Measurements from ENCODE around the gene RNF130.

GRCh38 chr5:180096616-180097015, 25.1 kb upstream of the RNF130 start:
- TF ChIP-seq POLR2A (IDR thresholded peaks at IDR 0.05) (no peak), CTCF (IDR thresholded peaks at IDR 0.05) (no peak)

All from vagina (tissue), 2 donors.